KOPT-K1 (cell line): Measurements from ENCODE around the gene FCGR3B.
"Not testable (repeated sequence)": the region's sequence is repeated elsewhere in the genome, so short reads cannot be mapped to it uniquely, and the experiment has no call there.

ENCODE experiments used
- H3K27ac ChIP-seq: fragments of 200-600 bp; sonication (generic); 2 replicates; pipeline ENCODE4 v1.5.1; 2016; ENCODE audit warnings: antibody characterized with exemption, mild to moderate bottlenecking, low read depth, low read length; ENCODE audit not compliant: poor library complexity, severe bottlenecking
- H3K36me3 ChIP-seq: fragments of 200-600 bp; sonication (generic); 2 replicates; pipeline ENCODE4 v1.5.1; 2017; ENCODE audit warnings: antibody characterized with exemption, mild to moderate bottlenecking, low read length, moderate library complexity; ENCODE audit not compliant: insufficient read depth
- H3K9me3 ChIP-seq: fragments of 200-600 bp; sonication (generic); 2 replicates; pipeline ENCODE4 v1.5.1; 2017; ENCODE audit warnings: antibody characterized with exemption, low read length, mild to moderate bottlenecking; ENCODE audit not compliant: insufficient read depth, poor library complexity, severe bottlenecking

Gene FCGR3B

GRCh38 chr1:161594269-161594984, 36.5 kb downstream of the FCGR3B start:
- not testable (repeated sequence) for H3K27ac ChIP-seq, H3K9me3 ChIP-seq, H3K36me3 ChIP-seq

GRCh38 chr1:161593092-161593755, 37.8 kb downstream of the FCGR3B start:
- not testable (repeated sequence) for H3K9me3 ChIP-seq, H3K27ac ChIP-seq, H3K36me3 ChIP-seq

- not testable (repeated sequence) for H3K36me3 ChIP-seq, H3K27ac ChIP-seq, H3K9me3 ChIP-seq
These were observed 38.4 kb downstream of the FCGR3B start for GRCh38 chr1:161592586-161592985.

GRCh38 chr1:161589920-161590319, 41.1 kb downstream of the FCGR3B start:
- not testable (repeated sequence) for H3K36me3 ChIP-seq, H3K9me3 ChIP-seq, H3K27ac ChIP-seq

- H3K27ac ChIP-seq, H3K9me3 ChIP-seq, H3K36me3 ChIP-seq: not testable (repeated sequence)
These were observed 41.6 kb downstream of the FCGR3B start for GRCh38 chr1:161589365-161589764.

- not testable (repeated sequence) for H3K9me3 ChIP-seq, H3K36me3 ChIP-seq, H3K27ac ChIP-seq
These were observed 42.4 kb downstream of the FCGR3B start for GRCh38 chr1:161588596-161588995.

- H3K9me3 ChIP-seq, H3K27ac ChIP-seq, H3K36me3 ChIP-seq: not testable (repeated sequence)
These were observed 48.1 kb downstream of the FCGR3B start for GRCh38 chr1:161582882-161583281.

GRCh38 chr1:161580879-161581537, 50.0 kb downstream of the FCGR3B start:
- not testable (repeated sequence) for H3K27ac ChIP-seq, H3K9me3 ChIP-seq, H3K36me3 ChIP-seq

GRCh38 chr1:161579856-161580507, 51.0 kb downstream of the FCGR3B start:
- not testable (repeated sequence) for H3K9me3 ChIP-seq, H3K36me3 ChIP-seq, H3K27ac ChIP-seq

- H3K9me3 ChIP-seq, H3K27ac ChIP-seq, H3K36me3 ChIP-seq: not testable (repeated sequence)
These were observed 54.3 kb downstream of the FCGR3B start for GRCh38 chr1:161576676-161577075.
